Liver (tissue), 9 donors: Measurements from ENCODE around the gene TACO1. TPM values are rescaled to one million over a fixed set of nuclear protein-coding genes. Genes with fewer than 3 reads are reported as not detected.

ENCODE experiments used
- DNase-seq: peaks from one replicate; pipeline ENCODE4 v3.0.0-alpha.2; 2017; ENCODE audit warnings: low spot score
- H3K27ac ChIP-seq, 2 donors: one replicate each; pipeline ENCODE4 v1.7.0; 2013; ENCODE audit warnings: inconsistent platforms in 2 of 2, low read length in 2 of 2, control low read depth in 1 of 2, low read depth in 1 of 2, mild to moderate bottlenecking in 1 of 2
- H3K27me3 ChIP-seq, 4 donors: one replicate each; pipeline versions ENCODE4 v1.6.1 to v1.7.0; 2013; ENCODE audit warnings: low read length in 3 of 4, inconsistent platforms in 1 of 4, mild to moderate bottlenecking in 1 of 4, moderate library complexity in 1 of 4; ENCODE audit not compliant: control insufficient read depth in 4 of 4, insufficient read depth in 4 of 4
- H3K36me3 ChIP-seq, 4 donors: one replicate each; pipeline versions ENCODE4 v1.6.1 to v1.7.0; 2013; ENCODE audit warnings: low read length in 3 of 4, mild to moderate bottlenecking in 3 of 4, low read depth in 1 of 4, moderate library complexity in 1 of 4; ENCODE audit not compliant: control insufficient read depth in 4 of 4, insufficient read depth in 3 of 4
- H3K4me1 ChIP-seq, 4 donors: one replicate each; pipeline versions ENCODE4 v1.6.1 to v1.7.0; 2013; ENCODE audit warnings: low read length in 3 of 4, mild to moderate bottlenecking in 3 of 4, moderate library complexity in 1 of 4; ENCODE audit not compliant: control insufficient read depth in 4 of 4, insufficient read depth in 4 of 4
- H3K4me3 ChIP-seq, 3 donors: one replicate each; pipeline versions ENCODE4 v1.6.1 to v1.7.0; 2013; ENCODE audit warnings: low read length in 3 of 3, control low read depth in 1 of 3, low read depth in 1 of 3, mild to moderate bottlenecking in 1 of 3
- H3K9ac ChIP-seq, 2 donors: one replicate each; pipeline ENCODE4 v1.7.0; 2013; ENCODE audit warnings: low read length in 2 of 2, mild to moderate bottlenecking in 2 of 2, moderate library complexity in 2 of 2, control low read depth in 1 of 2, low read depth in 1 of 2
- H3K9me3 ChIP-seq, 4 donors: one replicate each; pipeline versions ENCODE4 v1.6.1 to v1.7.0; 2013; ENCODE audit warnings: low read length in 3 of 4; ENCODE audit not compliant: control insufficient read depth in 4 of 4
- EGR1 ChIP-seq, 2 donors: IDR thresholded peaks; 2 replicates each; pipeline ENCODE4 v1.6.1; 2016 to 2018; ENCODE audit warnings: antibody characterized with exemption in 2 of 2, low read depth in 2 of 2
- FOXA1 ChIP-seq: IDR thresholded peaks from 2 replicates; pipeline ENCODE4 v1.6.1; 2016; ENCODE audit warnings: antibody characterized with exemption
- FOXA2 ChIP-seq: IDR thresholded peaks from 2 replicates; pipeline ENCODE4 v1.6.1; 2016; ENCODE audit warnings: antibody characterized with exemption
- GABPA ChIP-seq, 2 donors: IDR thresholded peaks in 1 of 2; conservative IDR thresholded peaks in 1 of 2; 2 replicates each; pipeline ENCODE4 v1.6.1; 2016; ENCODE audit warnings: antibody characterized with exemption in 2 of 2, mild to moderate bottlenecking in 1 of 2, moderate library complexity in 1 of 2
- HNF4A ChIP-seq, 2 donors: conservative IDR thresholded peaks; 2 replicates each; pipeline ENCODE4 v1.6.1; 2016; ENCODE audit warnings: antibody characterized with exemption in 2 of 2, mild to moderate bottlenecking in 2 of 2
- HNF4G ChIP-seq: IDR thresholded peaks from 2 replicates; pipeline ENCODE4 v1.6.1; 2016; ENCODE audit warnings: antibody characterized with exemption
- JUND ChIP-seq, 2 donors: IDR thresholded peaks; 2 replicates each; pipeline ENCODE4 v1.6.1; 2016; ENCODE audit warnings: antibody characterized with exemption in 2 of 2
- NR2F2 ChIP-seq: IDR thresholded peaks from 2 replicates; pipeline ENCODE4 v1.6.1; 2016; ENCODE audit warnings: antibody characterized with exemption
- RAD21 ChIP-seq, 2 donors: IDR thresholded peaks; 2 replicates each; pipeline ENCODE4 v1.6.1; 2016; ENCODE audit warnings: antibody characterized with exemption in 2 of 2, mild to moderate bottlenecking in 2 of 2
- RXRA ChIP-seq, 2 donors: IDR thresholded peaks; 2 replicates each; pipeline ENCODE4 v1.6.1; 2017 to 2018; ENCODE audit warnings: antibody characterized with exemption in 2 of 2, mild to moderate bottlenecking in 1 of 2
- SP1 ChIP-seq: IDR thresholded peaks from 2 replicates; pipeline ENCODE4 v1.6.1; 2018; ENCODE audit warnings: antibody characterized with exemption, mild to moderate bottlenecking
- TAF1 ChIP-seq: conservative IDR thresholded peaks from 2 replicates; pipeline ENCODE4 v1.6.1; 2016; ENCODE audit warnings: antibody characterized with exemption, mild to moderate bottlenecking
- YY1 ChIP-seq: IDR thresholded peaks from 2 replicates; pipeline ENCODE4 v1.6.1; 2016; ENCODE audit warnings: antibody characterized with exemption, mild to moderate bottlenecking
- WGBS: extraction: QIAGEN DNeasy Blood & Tissue Kit; methylation state at CpG from one replicate; pipeline ENCODE4 v1.1.7; 2013; 5-methylcytosine and 5-hydroxymethylcytosine counted together
- polyA plus RNA-seq, 2 donors: library from polyadenylated mRNA; stranded (reverse) in 1 of 2; unstranded in 1 of 2; fragments of 200-250 nt in 1 of 2; fragments of >200 nt in 1 of 2; fragmentation: Nextera tagmentation in 1 of 2; extraction: Ambion mirVana in 1 of 2; gene quantifications; one replicate each; pipeline versions ENCODE4 v1.2.1 to v1.2.3, GENCODE V29; 2013 to 2015
- total RNA-seq, 2 donors: library from RNA; depleted of rRNA; stranded (reverse); fragments of >200 nt; gene quantifications; one replicate each; pipeline ENCODE4 v1.2.3, GENCODE V29; 2014
- TF ChIP-seq, protein P1 (sequence below): IDR thresholded peaks from 2 replicates; pipeline ENCODE4 v1.6.1; 2016; ENCODE audit warnings: antibody characterized with exemption
- TF ChIP-seq, protein P2 (sequence below): IDR thresholded peaks from 2 replicates; pipeline ENCODE4 v1.6.1; 2016; ENCODE audit warnings: antibody characterized with exemption, mild to moderate bottlenecking
- TF ChIP-seq, protein P3 (sequence below): IDR thresholded peaks from 2 replicates; pipeline ENCODE4 v1.6.1; 2016; ENCODE audit warnings: antibody characterized with exemption
- TF ChIP-seq, protein P4 (sequence below): IDR thresholded peaks from 2 replicates; pipeline ENCODE4 v1.6.1; 2016; ENCODE audit warnings: antibody characterized with exemption
- TF ChIP-seq, protein P5 (sequence below): fragments of 150-350 bp; IDR thresholded peaks from 2 replicates; pipeline ENCODE4 v1.5.1; 2017; ENCODE audit warnings: improper control_type of control experiment, low read depth, low read length; ENCODE audit not compliant: missing input control
- donor health status: healthy.
- donor health status: healthy.
- donor health status: healthy.
- donor health status: healthy.
- donor health status: healthy.

Gene TACO1
- total RNA-seq (10 to 100 TPM; 14.3 to 33.2 TPM), polyA plus RNA-seq (10 to 100 TPM; 50.1 to 55.8 TPM)

DNA sequence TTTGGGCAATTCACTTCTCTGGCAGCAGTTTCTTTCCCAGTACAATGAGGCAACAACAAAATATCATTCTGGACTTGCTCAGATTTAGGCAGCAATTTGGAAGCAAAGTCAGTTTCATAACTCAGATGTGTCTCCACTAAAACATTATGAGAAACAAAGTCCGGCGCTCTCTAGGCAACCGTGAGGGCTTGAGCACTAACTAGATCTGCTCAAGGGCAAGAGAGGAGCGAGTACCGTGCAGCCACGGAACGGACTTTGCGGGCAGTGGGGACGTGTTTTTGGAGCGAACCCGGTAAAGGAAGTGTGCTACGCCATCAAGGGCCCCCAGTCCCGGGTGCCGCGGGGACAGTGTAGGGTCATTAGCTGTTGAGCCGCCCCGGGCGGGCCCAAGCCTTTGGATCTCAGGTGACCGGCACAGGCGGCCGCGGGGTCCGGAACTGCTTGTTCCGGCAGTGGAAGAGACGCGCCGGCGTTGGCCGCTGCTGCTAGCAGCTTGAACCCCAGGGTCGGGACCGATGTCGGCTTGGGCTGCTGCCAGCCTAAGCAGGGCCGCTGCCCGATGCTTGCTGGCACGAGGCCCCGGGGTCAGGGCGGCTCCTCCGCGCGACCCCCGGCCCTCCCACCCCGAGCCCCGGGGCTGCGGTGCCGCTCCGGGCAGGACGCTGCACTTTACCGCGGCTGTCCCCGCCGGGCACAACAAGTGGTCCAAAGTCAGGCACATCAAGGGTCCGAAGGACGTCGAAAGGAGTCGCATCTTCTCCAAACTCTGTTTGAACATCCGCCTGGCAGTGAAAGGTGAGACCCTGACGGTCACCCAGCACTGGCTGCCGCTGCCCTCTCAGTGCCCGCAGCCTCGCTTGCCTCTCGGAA lies at the start of gene TACO1:
TSS of gene TACO1 (plus strand) at position 327 of the 870 bp plus-strand sequence. CDS start at position 516, 189 bp downstream.
- peak; percentile 45 for TF ChIP-seq HNF4G
- peak; percentile 57 to 76 for TF ChIP-seq HNF4A (conservative IDR thresholded peaks at IDR 0.05)
- TF ChIP-seq, protein P1, sequence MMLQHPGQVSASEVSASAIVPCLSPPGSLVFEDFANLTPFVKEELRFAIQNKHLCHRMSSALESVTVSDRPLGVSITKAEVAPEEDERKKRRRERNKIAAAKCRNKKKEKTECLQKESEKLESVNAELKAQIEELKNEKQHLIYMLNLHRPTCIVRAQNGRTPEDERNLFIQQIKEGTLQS = peak; percentile 39
- TF ChIP-seq YY1 = peak; percentile 87
- TF ChIP-seq, protein P2, sequence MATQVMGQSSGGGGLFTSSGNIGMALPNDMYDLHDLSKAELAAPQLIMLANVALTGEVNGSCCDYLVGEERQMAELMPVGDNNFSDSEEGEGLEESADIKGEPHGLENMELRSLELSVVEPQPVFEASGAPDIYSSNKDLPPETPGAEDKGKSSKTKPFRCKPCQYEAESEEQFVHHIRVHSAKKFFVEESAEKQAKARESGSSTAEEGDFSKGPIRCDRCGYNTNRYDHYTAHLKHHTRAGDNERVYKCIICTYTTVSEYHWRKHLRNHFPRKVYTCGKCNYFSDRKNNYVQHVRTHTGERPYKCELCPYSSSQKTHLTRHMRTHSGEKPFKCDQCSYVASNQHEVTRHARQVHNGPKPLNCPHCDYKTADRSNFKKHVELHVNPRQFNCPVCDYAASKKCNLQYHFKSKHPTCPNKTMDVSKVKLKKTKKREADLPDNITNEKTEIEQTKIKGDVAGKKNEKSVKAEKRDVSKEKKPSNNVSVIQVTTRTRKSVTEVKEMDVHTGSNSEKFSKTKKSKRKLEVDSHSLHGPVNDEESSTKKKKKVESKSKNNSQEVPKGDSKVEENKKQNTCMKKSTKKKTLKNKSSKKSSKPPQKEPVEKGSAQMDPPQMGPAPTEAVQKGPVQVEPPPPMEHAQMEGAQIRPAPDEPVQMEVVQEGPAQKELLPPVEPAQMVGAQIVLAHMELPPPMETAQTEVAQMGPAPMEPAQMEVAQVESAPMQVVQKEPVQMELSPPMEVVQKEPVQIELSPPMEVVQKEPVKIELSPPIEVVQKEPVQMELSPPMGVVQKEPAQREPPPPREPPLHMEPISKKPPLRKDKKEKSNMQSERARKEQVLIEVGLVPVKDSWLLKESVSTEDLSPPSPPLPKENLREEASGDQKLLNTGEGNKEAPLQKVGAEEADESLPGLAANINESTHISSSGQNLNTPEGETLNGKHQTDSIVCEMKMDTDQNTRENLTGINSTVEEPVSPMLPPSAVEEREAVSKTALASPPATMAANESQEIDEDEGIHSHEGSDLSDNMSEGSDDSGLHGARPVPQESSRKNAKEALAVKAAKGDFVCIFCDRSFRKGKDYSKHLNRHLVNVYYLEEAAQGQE = peak; percentile 74
- peak; percentile 74 for TF ChIP-seq NR2F2
- no peak for TF ChIP-seq FOXA2
- TF ChIP-seq, protein P3, sequence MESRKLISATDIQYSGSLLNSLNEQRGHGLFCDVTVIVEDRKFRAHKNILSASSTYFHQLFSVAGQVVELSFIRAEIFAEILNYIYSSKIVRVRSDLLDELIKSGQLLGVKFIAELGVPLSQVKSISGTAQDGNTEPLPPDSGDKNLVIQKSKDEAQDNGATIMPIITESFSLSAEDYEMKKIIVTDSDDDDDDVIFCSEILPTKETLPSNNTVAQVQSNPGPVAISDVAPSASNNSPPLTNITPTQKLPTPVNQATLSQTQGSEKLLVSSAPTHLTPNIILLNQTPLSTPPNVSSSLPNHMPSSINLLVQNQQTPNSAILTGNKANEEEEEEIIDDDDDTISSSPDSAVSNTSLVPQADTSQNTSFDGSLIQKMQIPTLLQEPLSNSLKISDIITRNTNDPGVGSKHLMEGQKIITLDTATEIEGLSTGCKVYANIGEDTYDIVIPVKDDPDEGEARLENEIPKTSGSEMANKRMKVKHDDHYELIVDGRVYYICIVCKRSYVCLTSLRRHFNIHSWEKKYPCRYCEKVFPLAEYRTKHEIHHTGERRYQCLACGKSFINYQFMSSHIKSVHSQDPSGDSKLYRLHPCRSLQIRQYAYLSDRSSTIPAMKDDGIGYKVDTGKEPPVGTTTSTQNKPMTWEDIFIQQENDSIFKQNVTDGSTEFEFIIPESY = peak; percentile 34
- TF ChIP-seq RXRA (IDR thresholded peaks at IDR 0.05) = peak; percentile 77 to 96
- TF ChIP-seq, protein P4, sequence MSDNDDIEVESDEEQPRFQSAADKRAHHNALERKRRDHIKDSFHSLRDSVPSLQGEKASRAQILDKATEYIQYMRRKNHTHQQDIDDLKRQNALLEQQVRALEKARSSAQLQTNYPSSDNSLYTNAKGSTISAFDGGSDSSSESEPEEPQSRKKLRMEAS = peak; percentile 58
- TF ChIP-seq, protein P5, sequence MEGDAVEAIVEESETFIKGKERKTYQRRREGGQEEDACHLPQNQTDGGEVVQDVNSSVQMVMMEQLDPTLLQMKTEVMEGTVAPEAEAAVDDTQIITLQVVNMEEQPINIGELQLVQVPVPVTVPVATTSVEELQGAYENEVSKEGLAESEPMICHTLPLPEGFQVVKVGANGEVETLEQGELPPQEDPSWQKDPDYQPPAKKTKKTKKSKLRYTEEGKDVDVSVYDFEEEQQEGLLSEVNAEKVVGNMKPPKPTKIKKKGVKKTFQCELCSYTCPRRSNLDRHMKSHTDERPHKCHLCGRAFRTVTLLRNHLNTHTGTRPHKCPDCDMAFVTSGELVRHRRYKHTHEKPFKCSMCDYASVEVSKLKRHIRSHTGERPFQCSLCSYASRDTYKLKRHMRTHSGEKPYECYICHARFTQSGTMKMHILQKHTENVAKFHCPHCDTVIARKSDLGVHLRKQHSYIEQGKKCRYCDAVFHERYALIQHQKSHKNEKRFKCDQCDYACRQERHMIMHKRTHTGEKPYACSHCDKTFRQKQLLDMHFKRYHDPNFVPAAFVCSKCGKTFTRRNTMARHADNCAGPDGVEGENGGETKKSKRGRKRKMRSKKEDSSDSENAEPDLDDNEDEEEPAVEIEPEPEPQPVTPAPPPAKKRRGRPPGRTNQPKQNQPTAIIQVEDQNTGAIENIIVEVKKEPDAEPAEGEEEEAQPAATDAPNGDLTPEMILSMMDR = no peak
- TF ChIP-seq TAF1 = peak; percentile 74
- no peak for TF ChIP-seq FOXA1
- TF ChIP-seq GABPA (IDR thresholded peaks at IDR 0.05 in 1 of 2, conservative IDR thresholded peaks at IDR 0.05 in 1 of 2) = peak; percentile 96 to 97
- peak; percentile 36 to 45 for TF ChIP-seq RAD21 (IDR thresholded peaks at IDR 0.05)
- TF ChIP-seq JUND (IDR thresholded peaks at IDR 0.05) = peak in 1 of 2 donors; percentile 56
- TF ChIP-seq EGR1 (IDR thresholded peaks at IDR 0.05; ENCODE audit: low read depth in 2 of 2) = peak; percentile 17 to 27
- TF ChIP-seq SP1 = peak; percentile 65
- peak within 1 kb of the TSS; percentile 91 to 97 for H3K9ac ChIP-seq
- H3K36me3 ChIP-seq = peaks cover 1 to 17% (median 14%) of the 10 kb centered on the region in 4 donors
- H3K9me3 ChIP-seq = no peaks in the 10 kb centered on the region
- H3K4me1 ChIP-seq = peaks cover 0 to 18% (median 14%) of the 10 kb centered on the region in 4 donors
- peak within 1 kb of the TSS; percentile 85 to 87 for H3K27ac ChIP-seq
- H3K27me3 ChIP-seq = no peaks in the 10 kb centered on the region
- WGBS = 1% methylated on average over 61 of the region's 61 CpGs
- H3K4me3 ChIP-seq = peak within 1 kb of the TSS; percentile 85 to 98 (median 95)
- DNase-seq = peak; percentile 86
